K562 (cell line): ENCODE measurements around the gene NUDCD3. TPM values are rescaled to one million over a fixed set of nuclear protein-coding genes. Genes with fewer than 3 reads are reported as not detected.

Source experiments
- ATAC-seq: fragments of 200-7000 bp; cut with Tn5 transposase; 3 replicates; pipeline ENCODE4 v1.9.1; 2020; ENCODE audit warnings: moderate library complexity
- BruUV-seq: library from RNA; stranded (reverse); fragments of 400-500 nt; replicated peaks from 2 replicates; lab custom pipeline; 2021; lab: Mats Ljungman, UMichigan
- CTCF ChIA-PET: fragments of 300-600 bp; formaldehyde crosslinking; extraction: SDS; loops from one replicate; lab custom pipeline; 2021; ENCODE audit warnings: low intra/inter-chr PET ratio; lab: Yijun Ruan, JAX
- POLR2A ChIA-PET: fragments of 300-600, 350-650 bp; sonication (Branson Sonifier 250); formaldehyde crosslinking; extraction: SDS; loops from one replicate; lab custom pipeline; 2021; ENCODE audit warnings: antibody characterized with exemption, inconsistent platforms; lab: Yijun Ruan, JAX
- DNase-seq, 4 experiments: peaks; one replicate each; pipeline versions ENCODE4 v3.0.0 to v3.0.0-alpha.2; 2011 to 2018; ENCODE audit warnings: low spot score in 3 of 4, mixed read lengths in 3 of 4; ENCODE audit errors: extremely low read depth in 1 of 4
- FAIRE-seq: peaks from 2 replicates; lab custom pipeline; 2011; peaks lifted over from hg19 to GRCh38; lab: Jason Lieb, UNC
- H2AFZ ChIP-seq: 2 replicates; pipeline ENCODE4 v1.6.0; 2011; ENCODE audit warnings: low read depth, low read length, control low read depth, inconsistent platforms
- H3K27ac ChIP-seq: fragments of 200-600 bp; 3 replicates; pipeline ENCODE4 v1.8.0; 2011; ENCODE audit warnings: low read depth, mild to moderate bottlenecking, control low read depth, inconsistent platforms, low read length, moderate library complexity, mixed read lengths; ENCODE audit errors: extremely low read depth
- H3K27me3 ChIP-seq, 2 experiments: fragments of 300-600 bp in 1 of 2; 2 replicates in 1 of 2; 3 replicates in 1 of 2; pipeline versions ENCODE4 v1.6.0 to v1.8.0; 2011; ENCODE audit warnings: inconsistent platforms in 2 of 2, low read length in 2 of 2, mild to moderate bottlenecking in 1 of 2, mixed read lengths in 1 of 2, moderate library complexity in 1 of 2; ENCODE audit not compliant: control insufficient read depth in 2 of 2, insufficient read depth in 2 of 2
- H3K36me3 ChIP-seq: fragments of 300-600 bp; 3 replicates; pipeline ENCODE4 v1.8.0; 2011; ENCODE audit warnings: mild to moderate bottlenecking, low read length, inconsistent platforms; ENCODE audit not compliant: control insufficient read depth, insufficient read depth
- H3K4me1 ChIP-seq, 2 experiments: fragments of 200-600 bp in 1 of 2; replicated peaks in 1 of 2; 2 replicates in 1 of 2; 3 replicates in 1 of 2; pipeline versions ENCODE4 v1.5.1 to v1.8.0; 2011; ENCODE audit warnings: inconsistent platforms in 2 of 2, low read length in 2 of 2, mild to moderate bottlenecking in 1 of 2, mixed read lengths in 1 of 2, moderate library complexity in 1 of 2; ENCODE audit not compliant: control insufficient read depth in 2 of 2, insufficient read depth in 2 of 2
- H3K4me2 ChIP-seq: 2 replicates; pipeline ENCODE4 v1.6.1; 2011; ENCODE audit warnings: low read length, control low read depth, inconsistent platforms, mixed read lengths; ENCODE audit not compliant: insufficient read depth
- H3K4me3 ChIP-seq: fragments of 200-600 bp; sonication (generic), shearing (Covaris generic); 2 replicates; pipeline ENCODE4 v1.5.1; 2016; ENCODE audit warnings: control low read depth, inconsistent platforms
- H3K79me2 ChIP-seq: fragments of 200-600 bp; 3 replicates; pipeline ENCODE4 v1.8.0; 2011; ENCODE audit warnings: low read length, inconsistent platforms; ENCODE audit not compliant: control insufficient read depth, insufficient read depth
- H3K9ac ChIP-seq, 2 experiments: 2 replicates each; pipeline versions ENCODE4 v1.6.0 to v1.6.1; 2011; ENCODE audit warnings: low read depth in 2 of 2, low read length in 2 of 2, control low read depth in 1 of 2, inconsistent platforms in 1 of 2, mild to moderate bottlenecking in 1 of 2, mixed read lengths in 1 of 2; ENCODE audit not compliant: insufficient read depth in 1 of 2
- H3K9me1 ChIP-seq: one replicate; pipeline ENCODE4 v1.6.0; 2011; ENCODE audit warnings: inconsistent platforms, mild to moderate bottlenecking, low read length, moderate library complexity; ENCODE audit not compliant: control insufficient read depth, insufficient read depth
- H3K9me3 ChIP-seq: replicated peaks from 2 replicates; pipeline ENCODE4 v1.5.1; 2011; ENCODE audit warnings: low read depth, low read length, inconsistent platforms; ENCODE audit not compliant: control insufficient read depth, insufficient read depth
- H4K20me1 ChIP-seq: replicated peaks from 2 replicates; pipeline ENCODE4 v1.6.1; 2011; ENCODE audit warnings: low read length, inconsistent platforms, mixed read lengths; ENCODE audit not compliant: control insufficient read depth, insufficient read depth
- KLF1 ChIP-seq: fragments of 450-650 bp; IDR thresholded peaks from 2 replicates; pipeline ENCODE4 v1.6.1; 2016; ENCODE audit warnings: missing genetic modification characterization, missing compliant biosample characterization
- PHB ChIP-seq: fragments of 250-450 bp; sonication (Bioruptor Pico); IDR thresholded peaks from 2 replicates; pipeline ENCODE4 v1.5.0; 2021
- POLR2AphosphoS2 ChIP-seq: IDR thresholded peaks from 2 replicates; pipeline ENCODE4 v1.6.1; 2012; ENCODE audit warnings: low read length, improper control_type of control experiment
- RNF219 ChIP-seq: fragments of 250-450 bp; sonication (Bioruptor Pico); IDR thresholded peaks from 2 replicates; pipeline ENCODE4 v1.5.0; 2022; ENCODE audit warnings: mild to moderate bottlenecking
- SMARCA4 ChIP-seq: fragments of 450-650 bp; IDR thresholded peaks from 2 replicates; pipeline ENCODE4 v1.6.1; 2016
- TGIF2 ChIP-seq: sonication (generic); formaldehyde crosslinking; IDR thresholded peaks from 2 replicates; pipeline ENCODE4 v1.8.1; 2022; ENCODE audit warnings: mild to moderate bottlenecking, missing genetic modification reagents, moderate library complexity
- XRCC5 ChIP-seq: fragments of 200-400 bp; formaldehyde crosslinking; IDR thresholded peaks from 2 replicates; pipeline ENCODE4 v1.6.1; 2017; ENCODE audit warnings: low read depth, mild to moderate bottlenecking, low read length
- ZBTB34 ChIP-seq: fragments of 250-450 bp; sonication (Bioruptor Pico); IDR thresholded peaks from 2 replicates; pipeline ENCODE4 v1.8.0; 2021; ENCODE audit warnings: mild to moderate bottlenecking, moderate library complexity
- ZKSCAN3 ChIP-seq: fragments of 250-450 bp; sonication (Bioruptor Pico); IDR thresholded peaks from 2 replicates; pipeline ENCODE4 v1.4.0; 2020
- ZSCAN32 ChIP-seq: fragments of 450-650 bp; formaldehyde crosslinking; IDR thresholded peaks from 2 replicates; pipeline ENCODE4 v1.4.0; 2020; ENCODE audit warnings: mild to moderate bottlenecking, moderate library complexity
- WGBS: fragments of 100-300 bp; shearing (Covaris generic); methylation state at CpG from one replicate; pipeline ENCODE4 v1.1.6; 2016; ENCODE audit warnings: low coverage, mixed read lengths; ENCODE audit not compliant: insufficient coverage; ENCODE audit errors: missing lambda C conversion rate; 5-methylcytosine and 5-hydroxymethylcytosine counted together
- in situ Hi-C: fragments of 300-500 bp; cut with MboI; formaldehyde crosslinking; loops from 4 replicates; pipeline ENCODE4 v1.15.0; 2018; ENCODE audit warnings: inconsistent platforms, mixed read lengths
- intact Hi-C: fragments of 100-400 bp; cut with micrococcal nuclease; formaldehyde crosslinking; loops from 2 replicates; pipeline ENCODE4 v1.14.2; 2022
- polyA plus RNA-seq, 8 experiments: library from polyadenylated mRNA; depleted of rRNA in 4 of 8; stranded (reverse) in 5 of 8; unstranded in 3 of 8; fragments of >200 nt; fragmentation: Nextera tagmentation in 2 of 8; fragmentation: Illumina TruSeq in 1 of 8; extraction: Ambion mirVana in 2 of 8; extraction: Trizol in 1 of 8; gene quantifications; 2 replicates each; pipeline versions ENCODE4 v1.2.1 to v1.2.3, GENCODE V29; 2011 to 2014; ENCODE audit warnings: inconsistent platforms in 1 of 8, missing spikeins in 1 of 8
- total RNA-seq, 7 experiments: library from RNA; depleted of rRNA in 6 of 7; stranded (reverse); fragments of >200 nt in 6 of 7; fragmentation: Illumina TruSeq in 2 of 7; extraction: Trizol in 2 of 7; gene quantifications; 2 replicates each; pipeline versions ENCODE4 v1.2.1 to v1.2.3, GENCODE V29; 2011 to 2021; ENCODE audit warnings: low replicate concordance in 1 of 7

The NUDCD3 gene
- total and polyA plus RNA-seq, 9 of the 15 experiments (the other 6 are each of a cell fraction or from before 2014, with no cell fraction given) = 24.8 to 64.2 (median 42.6) TPM

GRCh38 chr7:44338600-44338999 is 151.9 kb downstream of the NUDCD3 start:
- BruUV-seq = no TSS peak
- Histone ChIP-seq H4K20me1 (no peaks in the 10 kb centered on the region), H3K36me3 (no peaks in the 10 kb centered on the region), H3K27ac (no peak overlapping the region), H2AFZ (no peak overlapping the region), H3K4me2 (no peak overlapping the region), H3K9me1 (no peaks in the 10 kb centered on the region), H3K4me1 (peaks cover 0 to 3% of the 10 kb centered on the region in 2 experiments; a peak in 2 of 5 replicates), H3K4me3 (no peak overlapping the region), H3K9ac (no peak overlapping the region), H3K9me3 (peaks cover 3% of the 10 kb centered on the region; the same call in 1 of the 2 replicates), H3K27me3 (peaks cover 7 to 30% of the 10 kb centered on the region in 2 experiments; a peak in 4 of 5 replicates), H3K79me2 (no peaks in the 10 kb centered on the region)
- WGBS = 0% methylated on average over 3 of the region's 3 CpGs
- POLR2A ChIA-PET = no interaction called here
- FAIRE-seq (no peak), ATAC-seq (no peak), DNase-seq (no peak)
- in situ Hi-C loops = no loop called here
- CTCF ChIA-PET = no interaction called here
- TF ChIP-seq SMARCA4 = no peak
- no peak for TF ChIP-seq RNF219 (CRISPR knock-in tag)
- TF ChIP-seq ZBTB34 (CRISPR knock-in tag) = no peak
- TF ChIP-seq ZKSCAN3 (CRISPR knock-in tag) = no peak
- TF ChIP-seq TGIF2 (CRISPR knock-in tag) = no peak
- no peak for TF ChIP-seq XRCC5
- TF ChIP-seq PHB (CRISPR knock-in tag) = no peak
- no peak for TF ChIP-seq POLR2AphosphoS2
- TF ChIP-seq ZSCAN32 = no peak
- TF ChIP-seq KLF1 (tag) = no peak
- intact Hi-C loops = no loop called here
